ENCODE results near the gene KLK5.

The KLK5 gene

GRCh38 chr19:50968716-50969412, 16.0 kb upstream of the KLK5 start:
- DNase-seq (ENCODE audit: low read depth), result no peak

DNA sequence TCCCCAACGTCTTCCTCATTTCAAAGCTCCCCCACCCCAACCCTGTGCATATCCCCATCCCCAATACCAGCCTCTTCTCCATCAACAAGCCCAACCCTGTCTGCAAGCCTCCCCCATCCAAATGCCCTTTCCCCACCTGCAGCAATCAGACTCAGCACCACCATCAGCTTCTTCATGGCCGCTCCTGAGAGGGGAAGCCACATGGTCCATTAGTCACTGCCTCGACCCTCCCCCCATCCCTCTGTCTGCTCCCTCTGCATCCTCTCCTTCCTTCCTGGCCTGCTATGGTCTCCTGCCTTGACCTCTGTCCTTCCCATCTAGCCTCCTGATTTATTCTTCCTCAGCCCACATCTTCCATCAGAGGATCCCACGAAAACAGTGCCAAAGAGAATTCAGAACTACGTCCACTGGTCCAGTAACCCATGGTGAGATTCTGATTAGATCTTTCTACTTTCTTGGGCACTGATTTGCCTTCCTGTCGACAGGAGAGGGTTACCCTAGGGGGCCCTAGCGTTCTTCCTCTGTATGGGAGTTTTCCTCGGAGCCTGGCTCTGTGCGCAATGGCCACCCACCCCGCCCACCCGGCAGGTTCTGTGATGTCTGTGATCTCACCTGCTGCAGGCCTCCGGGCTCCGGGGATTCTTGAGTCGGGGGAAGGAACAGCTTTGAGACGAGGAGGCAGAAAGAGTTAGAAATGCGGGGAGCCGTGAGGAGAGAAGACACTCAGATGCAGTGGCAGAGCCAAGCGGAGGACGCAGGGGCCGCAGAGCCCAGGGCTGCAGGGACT, 15.3 kb upstream of the KLK5 start:
- no peak for DNase-seq (ENCODE audit: low read depth)

DNA sequence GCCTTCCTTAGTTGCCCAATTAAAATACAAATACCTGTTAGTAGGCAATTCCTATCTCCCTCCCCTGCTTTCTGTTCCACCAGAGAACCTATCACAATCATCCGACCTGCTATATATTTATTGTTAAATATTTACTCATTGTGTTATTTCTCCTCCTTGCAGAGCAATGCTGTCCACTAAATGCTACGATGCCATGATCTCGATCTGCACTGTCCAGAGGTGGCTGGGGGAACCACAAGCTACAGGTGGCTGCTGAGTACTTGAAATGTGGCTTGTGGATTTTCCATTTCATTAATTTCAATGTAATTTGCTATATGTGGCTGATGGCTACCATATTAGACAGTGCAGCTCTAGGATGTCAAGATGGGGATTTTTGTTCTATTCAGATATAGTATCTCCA, 11.4 kb upstream of the KLK5 start:
- DNase-seq (ENCODE audit: low read depth), result no peak

- no peak for DNase-seq (ENCODE audit: low read depth)
These were observed 10.5 kb upstream of the KLK5 start for GRCh38 chr19:50963381-50963780.

DNA sequence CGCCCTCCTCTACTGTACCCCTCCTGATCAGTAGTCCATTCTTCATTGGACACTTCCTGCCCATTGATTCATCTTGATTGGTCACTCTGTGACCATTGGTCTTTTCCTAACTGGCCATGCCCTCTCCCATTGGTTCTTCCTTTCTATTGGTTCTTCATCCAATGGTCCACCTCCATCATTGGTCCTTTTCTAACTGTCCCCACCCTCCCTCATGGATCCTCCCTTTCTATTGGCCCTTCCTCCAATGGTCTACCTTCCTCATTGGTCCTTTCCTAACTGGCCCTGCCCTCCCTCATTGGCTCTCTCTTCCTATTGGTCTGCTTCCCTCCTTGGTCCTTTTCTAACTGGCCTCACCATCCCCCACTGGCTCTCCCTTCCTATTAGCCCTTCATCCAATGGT, 9.4 kb upstream of the KLK5 start:
- no peak for DNase-seq (ENCODE audit: low read depth)

- DNase-seq (ENCODE audit: low read depth), result no peak
These were observed 7.1 kb upstream of the KLK5 start for GRCh38 chr19:50959731-50960500.

DNA sequence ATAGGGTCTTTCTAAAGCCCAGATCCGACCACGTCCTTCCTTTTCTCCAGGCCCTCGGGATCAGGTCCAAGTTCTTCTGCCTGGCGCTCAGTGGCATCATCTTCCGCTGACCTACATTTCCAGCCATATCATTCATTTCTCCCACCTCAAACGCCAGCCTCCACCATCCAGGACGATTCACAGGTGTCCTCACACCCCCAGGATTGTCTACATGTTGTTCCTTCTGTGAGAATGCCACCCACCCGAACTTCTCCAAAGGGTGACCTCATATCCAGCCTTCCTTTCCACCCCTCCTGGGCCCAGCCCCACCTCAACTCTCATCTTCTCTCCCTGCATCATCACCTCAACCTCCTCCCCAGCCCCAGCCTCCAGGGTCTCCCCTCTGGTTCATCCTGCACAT, 4.7 kb upstream of the KLK5 start:
- no peak for DNase-seq (ENCODE audit: low read depth)

GRCh38 chr19:50949861-50950260, 3.0 kb downstream of the KLK5 start:
- DNase-seq (ENCODE audit: low read depth), result no peak

DNA sequence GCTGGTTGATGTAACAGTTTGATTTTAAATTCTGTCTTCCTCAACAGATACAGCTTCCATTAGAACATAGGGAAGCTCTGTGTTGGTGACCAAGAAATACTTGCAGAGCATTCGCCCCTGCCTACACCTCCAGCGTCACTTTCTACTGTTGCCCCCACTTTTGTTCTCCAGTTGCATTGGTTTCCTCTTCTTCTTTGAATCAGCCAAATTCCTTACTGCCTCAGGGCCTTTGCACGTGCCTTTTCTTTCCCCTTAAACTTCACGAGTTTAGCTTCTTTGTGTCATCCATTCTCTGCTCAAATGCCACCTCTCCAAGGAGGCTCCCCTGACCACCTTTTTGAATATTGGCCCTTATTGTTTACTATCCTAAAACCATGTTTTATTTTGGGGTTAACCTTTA, 5.7 kb downstream of the KLK5 start:
- DNase-seq (ENCODE audit: low read depth), result no peak

GRCh38 chr19:50944795-50945194, 8.0 kb downstream of the KLK5 start:
- DNase-seq (ENCODE audit: low read depth), result no peak

DNA sequence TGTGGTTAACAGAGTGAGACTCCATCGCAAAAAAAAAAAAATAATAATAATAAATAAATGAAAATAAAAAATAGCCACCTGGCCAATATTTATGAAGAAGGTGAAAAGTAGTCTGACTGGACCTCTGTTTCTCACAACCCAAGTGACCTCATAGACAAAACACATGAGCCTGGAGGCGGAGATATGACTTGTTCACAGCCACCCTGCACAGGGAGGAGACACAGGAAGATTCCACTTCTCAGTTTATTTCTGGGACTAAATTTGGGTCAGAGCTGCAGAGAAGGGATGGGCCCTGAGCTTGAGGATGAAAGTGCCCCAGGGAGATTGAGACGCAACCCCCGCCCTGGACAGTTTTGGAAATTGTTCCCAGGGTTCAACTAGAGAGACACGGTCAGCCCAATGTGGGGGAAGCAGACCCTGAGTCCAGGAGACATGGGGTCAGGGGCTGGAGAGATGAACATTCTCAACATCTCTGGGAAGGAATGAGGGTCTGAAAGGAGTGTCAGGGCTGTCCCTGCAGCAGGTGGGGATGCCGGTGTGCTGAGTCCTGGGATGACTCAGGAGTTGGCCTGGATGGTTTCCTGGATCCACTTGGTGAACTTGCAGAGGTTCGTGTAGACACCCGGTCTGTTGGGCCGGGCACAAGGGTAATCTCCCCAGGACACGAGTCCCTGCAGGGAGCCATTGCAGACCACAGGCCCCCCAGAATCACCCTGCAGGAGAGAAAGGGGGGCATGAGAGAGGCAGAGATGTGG, 9.6 kb downstream of the KLK5 start:
- DNase-seq (ENCODE audit: low read depth), result no peak

- DNase-seq (ENCODE audit: low read depth), result no peak
These were observed 13.2 kb downstream of the KLK5 start for GRCh38 chr19:50939596-50939995.

DNA sequence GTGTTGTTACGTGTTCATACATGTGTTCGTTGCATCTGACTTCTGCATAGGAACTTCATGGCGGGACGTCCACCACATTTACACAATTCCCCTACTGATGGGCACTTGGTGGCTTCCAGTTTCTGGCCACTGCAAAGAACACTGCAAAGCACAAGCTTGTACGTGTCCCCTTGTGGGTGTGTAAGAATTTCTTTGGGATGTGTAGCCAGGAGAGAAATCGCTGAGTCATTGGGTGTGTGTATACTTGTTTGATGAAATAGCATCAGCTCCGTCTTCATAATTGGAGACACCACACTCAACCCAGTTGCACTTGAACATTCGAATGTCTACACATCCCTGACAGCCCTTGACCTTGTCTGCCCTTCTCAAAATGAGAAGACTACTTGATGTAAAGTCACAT, 19.2 kb downstream of the KLK5 start:
- peak; percentile 10 for DNase-seq (ENCODE audit: low read depth)

DNA sequence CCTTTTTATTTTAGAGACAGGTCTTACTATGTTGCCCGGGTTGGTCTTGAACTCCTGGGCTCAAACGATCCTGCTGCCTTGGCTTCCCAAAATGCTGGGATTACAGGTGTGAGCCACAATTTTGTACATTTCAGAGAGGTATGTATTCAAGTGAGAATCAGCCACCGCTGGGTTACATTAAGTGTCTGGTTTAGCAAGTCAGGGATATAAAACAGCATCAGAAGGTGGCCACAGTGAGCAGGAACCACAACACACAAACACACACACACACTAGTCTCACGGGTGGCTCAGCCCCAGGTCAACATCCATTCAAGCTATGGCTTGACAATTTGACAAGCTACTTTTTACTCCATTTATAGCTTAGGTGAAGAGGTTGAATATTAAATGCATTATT, 20.2 kb downstream of the KLK5 start:
- no peak for DNase-seq (ENCODE audit: low read depth)

DNA sequence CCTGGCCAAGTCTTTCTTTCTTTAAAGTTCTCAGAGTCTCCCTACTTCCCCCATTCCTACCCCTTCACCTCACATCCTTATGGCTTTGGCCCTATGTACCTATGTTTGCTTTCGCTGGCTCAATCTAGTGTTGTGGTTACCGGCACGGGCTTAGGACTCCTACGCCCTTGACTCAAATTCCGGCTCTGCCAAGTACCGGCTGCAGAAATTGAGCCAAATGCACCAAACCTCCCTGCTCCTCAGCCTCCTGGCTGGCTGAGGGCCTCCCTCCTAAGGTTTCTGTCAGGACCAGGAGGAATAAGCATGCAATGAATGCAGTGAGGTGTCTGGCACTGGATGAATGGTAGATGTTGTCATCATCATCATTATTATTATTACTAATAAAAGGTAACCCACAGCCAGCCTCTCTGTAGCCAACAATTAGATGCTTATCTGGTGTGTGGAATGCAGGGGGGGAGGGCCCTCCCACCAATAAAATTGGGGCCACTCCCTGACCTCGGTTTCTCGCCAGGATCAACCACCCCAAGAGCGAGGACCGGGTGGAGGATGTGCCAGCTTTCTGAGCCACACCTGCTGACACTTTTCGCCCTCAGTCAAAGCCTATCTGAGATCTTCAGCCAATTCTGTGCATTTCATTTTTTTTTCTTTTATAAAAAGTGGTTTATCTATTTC, 20.7 kb downstream of the KLK5 start:
- DNase-seq (ENCODE audit: low read depth), result no peak

- DNase-seq (ENCODE audit: low read depth), result no peak
These were observed 21.8 kb downstream of the KLK5 start for GRCh38 chr19:50931023-50931422.

DNA sequence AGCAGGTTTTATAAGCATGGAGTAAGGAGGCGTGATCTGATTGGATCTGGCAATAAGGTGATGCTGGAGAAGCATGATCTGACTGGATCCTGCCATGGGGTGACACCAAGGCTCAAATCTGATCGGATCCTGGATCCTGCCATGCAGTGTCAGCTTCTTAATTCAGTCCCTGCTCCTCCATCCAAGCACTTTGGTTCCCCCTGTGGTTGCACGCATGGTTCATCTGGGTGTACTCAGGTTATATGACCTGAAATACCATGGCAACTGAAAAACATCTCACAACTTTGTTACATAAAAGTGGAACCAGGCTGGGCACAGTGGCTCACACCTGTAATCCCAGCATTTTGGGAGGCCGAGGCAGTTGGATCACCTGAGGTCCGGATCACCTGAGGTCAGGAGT, 24.0 kb downstream of the KLK5 start:
- DNase-seq (ENCODE audit: low read depth), result no peak

DNA sequence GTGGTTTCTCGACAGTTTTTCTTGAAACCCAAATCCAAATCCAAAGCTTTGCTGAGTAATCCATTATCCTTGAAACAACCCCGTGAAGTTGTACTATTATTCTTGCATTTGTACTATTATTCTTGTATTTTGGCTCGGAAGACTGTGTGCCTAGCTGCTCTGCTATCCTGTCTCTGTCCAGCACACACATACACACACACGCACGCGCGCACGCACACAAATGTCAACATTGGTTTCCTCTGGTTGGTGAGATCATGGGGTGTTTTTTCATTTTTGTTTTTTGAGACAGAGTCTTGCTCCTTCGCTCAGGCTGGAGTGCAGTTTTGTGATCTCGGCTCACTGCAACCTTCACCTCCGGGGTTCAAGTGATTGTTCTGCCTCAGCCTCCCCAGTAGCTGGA, 26.7 kb downstream of the KLK5 start:
- no peak for DNase-seq (ENCODE audit: low read depth)

- DNase-seq (ENCODE audit: low read depth), result no peak
These were observed 27.1 kb downstream of the KLK5 start for GRCh38 chr19:50925734-50926133.

DNA sequence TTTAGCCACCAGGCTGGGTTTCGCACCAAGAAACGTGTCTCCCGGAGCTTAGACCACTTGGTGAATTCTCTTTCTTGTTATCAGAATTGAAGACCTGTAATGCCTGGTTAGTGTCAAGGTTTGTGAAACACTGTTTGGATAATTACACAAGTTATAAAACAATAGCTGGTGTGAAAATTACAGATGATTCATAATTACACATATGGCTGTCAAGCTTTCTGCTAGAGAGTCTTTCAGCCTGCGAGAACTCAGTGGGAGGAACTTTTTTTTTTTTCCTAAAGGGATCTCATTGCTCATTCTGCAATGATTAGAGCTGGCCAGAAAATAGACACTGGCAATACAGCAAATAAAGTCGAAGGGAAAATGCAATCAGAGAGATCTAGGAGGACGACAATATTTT, 28.3 kb downstream of the KLK5 start:
- DNase-seq (ENCODE audit: low read depth), result no peak

- no peak for DNase-seq (ENCODE audit: low read depth)
These were observed 30.5 kb downstream of the KLK5 start for GRCh38 chr19:50922317-50922853.

All from GM04503 (cell line).